Neural cell (in vitro differentiated cells): ENCODE results near the gene FABP1. TPM values are rescaled to one million over a fixed set of nuclear protein-coding genes. Genes with fewer than 3 reads are reported as not detected.

ENCODE experiments used
- H2AFZ ChIP-seq: fragments of 200-600, 300-800 bp; sonication (generic), shearing (Covaris generic); 2 replicates; pipeline ENCODE4 v1.6.0; 2014; ENCODE audit warnings: low read depth, mild to moderate bottlenecking, antibody characterized with exemption, low read length, moderate library complexity
- H3F3A ChIP-seq: fragments of 200-600 bp; shearing (Covaris generic); 2 replicates; pipeline ENCODE4 v1.6.1; 2016; ENCODE audit warnings: mild to moderate bottlenecking, moderate library complexity, mixed read lengths, antibody characterized with exemption, low read length; ENCODE audit not compliant: insufficient read depth, poor library complexity, severe bottlenecking
- H3K27ac ChIP-seq: fragments of 200-600, 300-800 bp; sonication (generic), shearing (Covaris generic); 2 replicates; pipeline ENCODE4 v1.5.1; 2014; ENCODE audit warnings: mild to moderate bottlenecking, low read length, moderate library complexity
- H3K27me3 ChIP-seq: fragments of 300-800, 200-600 bp; sonication (generic), shearing (Covaris generic); 2 replicates; pipeline ENCODE4 v1.6.0; 2014; ENCODE audit warnings: mild to moderate bottlenecking, low read depth, low read length, moderate library complexity; ENCODE audit not compliant: insufficient read depth
- H3K36me3 ChIP-seq: fragments of 300-800, 200-600 bp; sonication (generic), shearing (Covaris generic); 2 replicates; pipeline ENCODE4 v1.5.1; 2014; ENCODE audit warnings: mild to moderate bottlenecking, antibody characterized with exemption, low read length, moderate library complexity; ENCODE audit not compliant: insufficient read depth
- H3K4me2 ChIP-seq: fragments of 300-800, 200-600 bp; sonication (generic), shearing (Covaris generic); 2 replicates; pipeline ENCODE4 v1.6.0; 2014; ENCODE audit warnings: mild to moderate bottlenecking, low read length
- H3K4me3 ChIP-seq: fragments of 300-800, 200-600 bp; sonication (generic), shearing (Covaris generic); 2 replicates; pipeline ENCODE4 v1.5.1; 2014; ENCODE audit warnings: mild to moderate bottlenecking, low read length, moderate library complexity
- H3K79me2 ChIP-seq: fragments of 200-600 bp; shearing (Covaris generic); replicated peaks from 2 replicates; pipeline ENCODE4 v1.6.0; 2014; ENCODE audit warnings: mild to moderate bottlenecking, low read length, moderate library complexity; ENCODE audit not compliant: insufficient read depth
- H3K9ac ChIP-seq: fragments of 300-800, 200-600 bp; sonication (generic), shearing (Covaris generic); 2 replicates; pipeline ENCODE4 v1.6.1; 2016; ENCODE audit warnings: mild to moderate bottlenecking, low read length, mixed read lengths
- H3K9me2 ChIP-seq: fragments of 200-600 bp; shearing (Covaris generic); 2 replicates; pipeline ENCODE4 v1.6.1; 2016; ENCODE audit warnings: mild to moderate bottlenecking, low read length, mixed read lengths; ENCODE audit not compliant: insufficient read depth
- H3K9me3 ChIP-seq: fragments of 200-600, 300-800 bp; sonication (generic), shearing (Covaris generic); 2 replicates; pipeline ENCODE4 v1.6.1; 2016; ENCODE audit warnings: mild to moderate bottlenecking, mixed run types, low read length, moderate library complexity, mixed read lengths
- H4K20me1 ChIP-seq: fragments of 200-600 bp; shearing (Covaris generic); 2 replicates; pipeline ENCODE4 v1.6.1; 2016; ENCODE audit warnings: mild to moderate bottlenecking, mixed run types; ENCODE audit not compliant: insufficient read depth
- CTCF ChIP-seq: fragments of 450-650 bp; IDR thresholded peaks from 2 replicates; pipeline ENCODE4 v1.5.1; 2014; ENCODE audit warnings: antibody characterized with exemption, mild to moderate bottlenecking, moderate library complexity; ENCODE audit not compliant: poor library complexity, severe bottlenecking
- EP300 ChIP-seq: fragments of 450-650 bp; conservative IDR thresholded peaks from 2 replicates; pipeline ENCODE4 v1.6.1; 2014; ENCODE audit warnings: antibody characterized with exemption, mild to moderate bottlenecking, moderate library complexity; ENCODE audit not compliant: poor library complexity, severe bottlenecking
- EZH2 ChIP-seq: fragments of 200-600, 300-800 bp; shearing (Covaris generic), sonication (generic); IDR thresholded peaks from 2 replicates; pipeline ENCODE4 v1.6.1; 2014; ENCODE audit warnings: antibody characterized with exemption, low read length, borderline replicate concordance, mild to moderate bottlenecking; ENCODE audit not compliant: insufficient read depth, poor library complexity, severe bottlenecking
- MXI1 ChIP-seq: fragments of 450-650 bp; conservative IDR thresholded peaks from 2 replicates; pipeline ENCODE4 v1.6.1; 2014; ENCODE audit warnings: antibody characterized with exemption, mild to moderate bottlenecking; ENCODE audit not compliant: poor library complexity, severe bottlenecking
- POLR2AphosphoS5 ChIP-seq: IDR thresholded peaks from 2 replicates; pipeline ENCODE4 v1.6.1; 2012
- RAD21 ChIP-seq: fragments of 450-650 bp; conservative IDR thresholded peaks from 2 replicates; pipeline ENCODE4 v1.6.1; 2014; ENCODE audit warnings: antibody characterized with exemption, mild to moderate bottlenecking, moderate library complexity
- REST ChIP-seq: IDR thresholded peaks from 2 replicates; pipeline ENCODE4 v1.6.1; 2012; ENCODE audit warnings: borderline replicate concordance
- SMC3 ChIP-seq: fragments of 450-650 bp; conservative IDR thresholded peaks from 2 replicates; pipeline ENCODE4 v1.6.1; 2014; ENCODE audit warnings: antibody characterized with exemption, mild to moderate bottlenecking, moderate library complexity; ENCODE audit not compliant: poor library complexity
- TAF1 ChIP-seq: IDR thresholded peaks from 2 replicates; pipeline ENCODE4 v1.6.1; 2012; ENCODE audit warnings: low read depth
- polyA plus RNA-seq: library from polyadenylated mRNA; depleted of rRNA; stranded (reverse); fragments of >200 nt; gene quantifications from 2 replicates; pipeline ENCODE4 v1.2.3, GENCODE V29; 2014

FABP1 gene
- polyA plus RNA-seq, 1 donor from 2014 or later = not detected

- Histone ChIP-seq H3K27ac (no peak overlapping the region), H3F3A (no peaks in the 10 kb centered on the region), H3K9me3 (no peaks in the 10 kb centered on the region), H2AFZ (no peak overlapping the region), H4K20me1 (no peaks in the 10 kb centered on the region), H3K36me3 (no peaks in the 10 kb centered on the region), H3K9me2 (no peaks in the 10 kb centered on the region), H3K4me2 (no peak overlapping the region), H3K79me2 (no peaks in the 10 kb centered on the region), H3K27me3 (no peaks in the 10 kb centered on the region), H3K9ac (no peak overlapping the region), H3K4me3 (no peak overlapping the region)
- TF ChIP-seq REST = no peak
These were observed 2.4 kb downstream of the FABP1 start for GRCh38 chr2:88125344-88125923.

- H3F3A ChIP-seq = no peaks in the 10 kb centered on the region
These were observed 3.6 kb downstream of the FABP1 start for GRCh38 chr2:88123975-88124917.

More at GRCh38 chr2:88123975-88124917, 3.6 kb downstream of the FABP1 start:
- Histone ChIP-seq H3K27ac (no peak overlapping the region), H3K9me2 (no peaks in the 10 kb centered on the region), H3K36me3 (no peaks in the 10 kb centered on the region), H2AFZ (no peak overlapping the region), H3K4me2 (no peak overlapping the region), H3K9me3 (no peaks in the 10 kb centered on the region), H4K20me1 (no peaks in the 10 kb centered on the region), H3K79me2 (no peaks in the 10 kb centered on the region), H3K9ac (no peak overlapping the region), H3K4me3 (no peak overlapping the region), H3K27me3 (no peaks in the 10 kb centered on the region)
- no peak for TF ChIP-seq POLR2AphosphoS5
- no peak for TF ChIP-seq EZH2
- TF ChIP-seq MXI1 = no peak
- TF ChIP-seq TAF1 = no peak
- no peak for TF ChIP-seq SMC3
- no peak for TF ChIP-seq EP300
- no peak for TF ChIP-seq CTCF
- no peak for TF ChIP-seq REST
- no peak for TF ChIP-seq RAD21
